HG03439 (cell line): ENCODE results near the gene GFRA1.

Source experiments
- ATAC-seq: cut with Tn5 transposase; IDR thresholded peaks from one replicate; pipeline ENCODE4 v1.9.1; 2021; ENCODE audit warnings: mild to moderate bottlenecking, moderate library complexity; ENCODE audit not compliant: unreplicated experiment

Gene GFRA1

GRCh38 chr10:116272440-116273283, at the start of gene GFRA1:
Gene GFRA1, minus strand, starts transcription at chr10:116273206. Its CDS starts 1,177 bp downstream, at chr10:116272029.
- no peak for ATAC-seq

GRCh38 chr10:116316503-116316902, 43.5 kb upstream of the GFRA1 start:
- no peak for ATAC-seq

GRCh38 chr10:116312548-116312947, 39.5 kb upstream of the GFRA1 start:
- ATAC-seq, result no peak

GRCh38 chr10:116311706-116312490, 38.9 kb upstream of the GFRA1 start:
- no peak for ATAC-seq

- ATAC-seq, result no peak
These were observed 38.0 kb upstream of the GFRA1 start for GRCh38 chr10:116311016-116311415.

- no peak for ATAC-seq
These were observed 34.4 kb upstream of the GFRA1 start for GRCh38 chr10:116307455-116307854.

GRCh38 chr10:116306847-116307246, 33.8 kb upstream of the GFRA1 start:
- no peak for ATAC-seq

GRCh38 chr10:116304923-116305322, 31.9 kb upstream of the GFRA1 start:
- no peak for ATAC-seq

- ATAC-seq, result no peak
These were observed 27.5 kb upstream of the GFRA1 start for GRCh38 chr10:116300542-116300941.

- no peak for ATAC-seq
These were observed 25.6 kb upstream of the GFRA1 start for GRCh38 chr10:116298586-116298985.

GRCh38 chr10:116296291-116296721, 23.3 kb upstream of the GFRA1 start:
- ATAC-seq, result no peak

- no peak for ATAC-seq
These were observed 19.5 kb upstream of the GFRA1 start for GRCh38 chr10:116292493-116292892.

- ATAC-seq, result no peak
These were observed 16.6 kb upstream of the GFRA1 start for GRCh38 chr10:116289652-116290051.

GRCh38 chr10:116287906-116288501, 15.0 kb upstream of the GFRA1 start:
- peak; percentile 58 for ATAC-seq

- ATAC-seq, result no peak
These were observed 13.7 kb upstream of the GFRA1 start for GRCh38 chr10:116286626-116287200.

GRCh38 chr10:116281775-116282174, 8.8 kb upstream of the GFRA1 start:
- no peak for ATAC-seq

GRCh38 chr10:116278846-116279245, 5.8 kb upstream of the GFRA1 start:
- no peak for ATAC-seq

GRCh38 chr10:116276981-116277380, 4.0 kb upstream of the GFRA1 start:
- no peak for ATAC-seq

- ATAC-seq, result no peak
These were observed 1.3 kb upstream of the GFRA1 start for GRCh38 chr10:116274064-116274904.
